Posterior vena cava (tissue), 2 donors: Measurements from ENCODE around the gene CTU1. TPM values are rescaled to one million over a fixed set of nuclear protein-coding genes. Genes with fewer than 3 reads are reported as not detected.

Experiments
- DNase-seq: peaks from one replicate; pipeline ENCODE4 v3.0.0-alpha.2; 2020; ENCODE audit warnings: low spot score
- intact Hi-C, 2 donors: fragments of 100-400 bp; cut with DNase I; formaldehyde crosslinking; loops; one replicate each; pipeline versions ENCODE4 v1.14.1 to v1.14.2; 2022 to 2023
- total RNA-seq, 2 donors: library from RNA; stranded (reverse); fragmentation: NEBNext Ultra II Directional; extraction: Animal tissue kit (Norgen Biotek cat#: 25700); gene quantifications; one replicate each; pipeline ENCODE4 v1.2.1, GENCODE V29; 2021
- donor health status: DM: yes; HTN: yes; CAD: no.
- donor health status: DM: yes; HTN: yes; CAD: no.

Gene CTU1
- total RNA-seq, 2 donors from 2014 or later, result 3.7 to 5.0 TPM

DNA sequence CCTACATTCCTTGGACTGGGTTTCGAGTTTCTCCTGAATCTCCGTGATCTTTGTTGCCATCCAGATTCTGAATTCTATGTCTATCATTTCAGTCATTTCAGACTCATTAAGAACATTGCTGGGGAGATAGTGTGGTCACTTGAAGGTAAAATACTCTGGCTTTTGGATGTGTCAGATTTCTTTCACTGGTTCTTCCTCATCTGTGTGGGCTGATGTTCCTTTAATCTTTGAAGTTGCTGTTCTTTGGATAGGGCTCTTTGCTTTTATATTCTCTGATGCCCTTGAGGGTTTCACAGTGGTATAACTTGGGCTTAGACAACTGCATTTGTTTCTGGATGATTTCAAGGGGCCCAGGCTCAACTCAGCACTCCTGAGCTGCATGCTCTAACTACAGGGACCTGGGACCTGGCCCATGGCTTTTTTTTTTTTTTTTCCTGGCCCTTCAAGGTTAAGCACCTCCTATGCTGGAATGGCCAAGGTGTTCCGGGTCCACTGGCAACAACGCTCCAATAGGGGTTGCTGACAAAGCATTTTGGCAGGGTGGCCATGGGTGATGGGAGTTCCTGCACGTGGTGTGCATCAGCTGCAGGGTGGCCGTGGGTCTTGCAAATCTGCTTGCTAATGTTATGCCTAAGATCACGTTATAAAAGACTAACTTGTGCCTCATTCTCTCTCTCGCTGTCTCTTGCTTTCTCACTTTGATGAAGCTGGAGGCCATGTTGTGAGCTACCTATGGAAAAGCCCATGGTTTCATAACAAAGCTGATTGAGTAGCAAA lies 28.0 kb upstream of the CTU1 start:
- intact Hi-C loops, result no loop called here
- DNase-seq, result peak; percentile 62

DNA sequence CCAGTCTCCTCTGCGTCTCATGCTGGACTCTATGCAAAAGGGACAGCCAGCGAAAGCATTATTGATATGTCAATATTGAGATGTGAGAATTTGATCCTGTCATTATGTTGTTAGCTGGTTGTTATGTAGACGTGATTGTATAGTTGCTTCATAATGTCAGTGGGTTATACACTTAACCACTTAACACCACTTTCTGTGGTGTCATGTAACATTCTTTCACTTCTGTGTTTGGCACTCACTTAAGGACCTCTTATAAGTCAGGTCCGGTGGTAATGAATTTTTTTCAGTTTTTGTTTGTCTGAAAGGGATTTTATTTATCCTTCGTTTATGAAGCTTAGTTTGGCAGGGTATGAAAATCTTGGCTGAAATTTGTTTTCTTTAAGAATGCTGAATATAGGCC lies 26.8 kb upstream of the CTU1 start:
- DNase-seq, result no peak
- intact Hi-C loops, result no loop called here

DNA sequence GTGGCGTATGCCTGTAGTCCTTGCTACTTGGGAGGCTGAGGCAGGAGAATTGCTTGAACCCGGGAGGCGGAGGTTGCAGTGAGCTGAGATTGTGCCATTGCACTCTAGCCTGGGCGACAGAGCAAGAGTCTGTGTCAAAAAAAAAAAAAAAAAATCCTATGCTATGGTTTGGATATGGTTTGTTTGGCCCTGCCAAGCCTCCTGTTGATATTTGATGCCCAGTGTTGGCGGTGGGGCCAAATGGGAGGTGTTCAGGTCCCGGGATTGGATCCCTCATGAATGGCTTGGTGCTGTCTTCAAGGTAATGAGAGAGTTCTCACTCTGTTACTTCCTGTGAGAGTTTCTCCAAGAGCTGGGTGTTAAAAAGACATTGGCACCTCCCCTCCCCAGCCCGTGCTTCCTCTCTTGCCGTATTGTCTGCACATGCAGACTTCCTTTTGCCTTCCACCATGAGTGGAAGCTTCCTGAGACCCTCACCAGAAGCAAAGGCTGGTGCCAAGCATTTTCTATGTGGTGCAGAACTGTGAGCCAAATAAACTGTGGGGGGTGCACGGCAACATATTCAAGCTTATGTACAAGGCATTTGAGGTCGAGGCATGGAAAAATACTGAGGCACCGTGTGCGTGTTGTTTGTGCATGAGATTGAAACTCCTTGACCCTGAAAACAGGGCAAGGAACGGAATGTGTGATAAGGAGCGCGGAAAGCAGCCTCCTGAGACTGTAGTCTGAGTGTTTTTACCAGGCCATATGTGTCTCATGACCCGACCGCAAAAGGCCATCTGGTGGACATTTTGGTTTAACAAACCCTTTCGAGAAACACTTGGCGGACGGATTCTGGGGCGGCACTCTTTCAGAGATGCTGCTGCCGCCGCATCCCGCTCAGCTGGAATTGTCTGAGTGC lies 23.8 kb upstream of the CTU1 start:
- DNase-seq, result peak; percentile 87
- intact Hi-C loops, result no loop called here

DNA sequence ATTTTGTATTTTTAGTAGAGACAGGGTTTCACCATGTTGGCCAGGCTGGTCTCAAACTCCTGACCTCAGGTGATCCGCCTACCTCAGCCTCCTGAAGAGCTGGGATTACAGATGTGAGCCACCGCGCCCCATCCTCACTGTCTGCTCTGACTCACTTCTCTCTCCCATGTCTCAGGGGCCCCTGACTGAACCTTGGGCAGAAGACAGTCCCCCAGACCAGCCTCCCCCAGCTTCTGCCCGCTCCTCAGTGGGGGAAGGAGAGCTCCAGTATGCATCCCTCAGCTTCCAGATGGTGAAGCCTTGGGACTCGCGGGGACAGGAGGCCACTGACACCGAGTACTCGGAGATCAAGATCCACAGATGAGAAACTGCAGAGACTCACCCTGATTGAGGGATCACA lies 21.5 kb upstream of the CTU1 start:
- DNase-seq, result peak; percentile 43
- intact Hi-C loops, result no loop called here

DNA sequence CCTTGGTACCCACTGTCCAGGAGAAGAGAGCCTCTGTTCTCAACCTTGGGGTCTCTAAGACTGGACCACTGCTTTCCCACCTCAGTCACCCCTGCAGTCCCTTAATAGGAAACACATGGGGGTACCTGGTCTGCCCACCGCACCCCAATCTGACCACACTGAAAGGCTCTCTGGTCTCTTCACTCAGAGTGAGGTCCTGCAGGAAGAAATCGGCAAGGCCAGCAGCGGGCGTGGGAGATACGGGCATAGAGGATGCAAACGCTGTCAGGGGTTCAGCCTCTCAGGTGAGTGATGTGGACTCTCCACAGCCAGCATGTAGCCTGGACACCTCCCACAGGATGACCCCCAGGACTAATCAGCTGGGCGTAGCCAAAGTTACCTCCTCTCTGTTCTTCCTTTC lies 20.0 kb upstream of the CTU1 start:
- peak; percentile 62 for DNase-seq

DNA sequence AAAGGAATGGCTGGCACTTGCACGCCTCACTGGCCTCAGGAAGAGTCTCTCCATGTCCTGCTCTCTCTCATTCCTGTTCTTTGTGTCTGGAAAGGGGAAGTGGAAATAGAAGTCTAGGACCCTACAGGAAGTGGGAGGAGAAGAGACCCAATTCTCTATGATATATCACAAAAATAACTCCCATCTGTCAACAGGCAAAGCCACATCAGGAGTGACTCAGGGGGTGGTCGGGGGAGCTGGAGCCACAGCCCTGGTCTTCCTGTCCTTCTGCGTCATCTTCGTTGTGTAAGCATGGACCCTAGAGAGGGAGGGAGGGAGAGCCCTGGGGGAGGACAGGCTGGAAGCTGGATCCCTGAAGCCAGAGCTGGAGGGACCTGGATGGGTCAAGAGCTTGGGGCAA lies 19.5 kb upstream of the CTU1 start:
- peak; percentile 79 for DNase-seq
- intact Hi-C loops, result no loop called here

More for the DNA sequence above, 20.0 kb upstream of the CTU1 start:
- intact Hi-C loops, result no loop called here

DNA sequence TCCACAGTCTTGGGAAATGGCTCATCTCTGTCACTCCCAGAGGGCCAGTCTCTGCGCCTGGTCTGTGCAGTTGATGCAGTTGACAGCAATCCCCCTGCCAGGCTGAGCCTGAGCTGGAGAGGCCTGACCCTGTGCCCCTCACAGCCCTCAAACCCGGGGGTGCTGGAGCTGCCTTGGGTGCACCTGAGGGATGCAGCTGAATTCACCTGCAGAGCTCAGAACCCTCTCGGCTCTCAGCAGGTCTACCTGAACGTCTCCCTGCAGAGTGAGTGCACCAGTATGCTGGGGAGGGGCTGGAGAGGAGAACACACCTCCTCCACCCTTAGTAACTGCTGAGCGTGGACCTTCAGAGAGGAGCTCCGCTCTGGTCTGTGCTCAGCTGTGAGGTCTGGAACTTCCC lies 18.8 kb upstream of the CTU1 start:
- DNase-seq, result peak; percentile 75

DNA sequence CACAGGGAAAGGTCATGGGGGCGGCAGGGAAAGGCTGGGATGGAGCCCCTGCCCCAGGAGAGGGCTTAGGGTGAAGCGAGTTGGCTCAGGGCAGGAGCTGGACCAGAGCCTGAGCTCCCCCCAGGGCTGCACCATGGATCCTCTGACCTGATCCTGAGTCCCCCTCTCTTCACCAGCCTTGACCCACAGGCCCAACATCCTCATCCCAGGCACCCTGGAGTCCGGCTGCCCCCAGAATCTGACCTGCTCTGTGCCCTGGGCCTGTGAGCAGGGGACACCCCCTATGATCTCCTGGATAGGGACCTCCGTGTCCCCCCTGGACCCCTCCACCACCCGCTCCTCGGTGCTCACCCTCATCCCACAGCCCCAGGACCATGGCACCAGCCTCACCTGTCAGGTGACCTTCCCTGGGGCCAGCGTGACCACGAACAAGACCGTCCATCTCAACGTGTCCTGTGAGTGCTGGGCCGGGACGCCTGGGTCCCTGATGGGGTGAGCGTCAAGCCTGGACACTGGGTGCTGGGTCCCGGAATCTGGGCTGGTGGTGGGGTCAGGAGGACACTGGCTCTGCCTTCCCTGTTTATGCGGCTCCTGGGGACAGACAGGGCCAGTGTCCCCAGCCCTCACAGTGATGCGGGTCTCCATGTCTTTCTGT lies 17.3 kb upstream of the CTU1 start:
- intact Hi-C loops, result loop anchor here in 1 of 2 donors (2.0 kb wide), 1 partner anchor 17 kb away; the partner anchor contains the start of gene SIGLEC7

More for the DNA sequence above, 18.8 kb upstream of the CTU1 start:
- intact Hi-C loops, result no loop called here

DNA sequence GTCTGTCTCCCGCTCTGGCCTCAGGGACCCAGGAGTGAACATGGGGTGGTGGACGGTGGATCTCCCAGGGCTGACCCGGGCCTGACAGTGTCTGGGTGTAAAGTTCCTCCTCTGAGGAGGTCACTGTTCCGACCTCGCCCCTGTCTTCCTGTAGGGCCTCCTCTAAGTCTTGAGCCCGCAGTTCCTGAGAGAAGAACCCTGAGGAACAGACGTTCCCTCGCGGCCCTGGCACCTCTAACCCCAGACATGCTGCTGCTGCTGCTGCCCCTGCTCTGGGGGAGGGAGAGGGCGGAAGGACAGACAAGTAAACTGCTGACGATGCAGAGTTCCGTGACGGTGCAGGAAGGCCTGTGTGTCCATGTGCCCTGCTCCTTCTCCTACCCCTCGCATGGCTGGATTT lies 16.5 kb upstream of the CTU1 start, which contains the start of gene SIGLEC9:
Gene SIGLEC9, plus strand, starts transcription at position 178 of the 400 bp plus-strand sequence. Its CDS starts 69 bp downstream, at position 247.
- intact Hi-C loops, result loop anchor here in 1 of 2 donors (2.0 kb wide), 1 partner anchor 18 kb away; the partner anchor contains the start of gene SIGLEC7
- peak; percentile 89 for DNase-seq

More for the DNA sequence above, 17.3 kb upstream of the CTU1 start:
- DNase-seq, result peak; percentile 79

DNA sequence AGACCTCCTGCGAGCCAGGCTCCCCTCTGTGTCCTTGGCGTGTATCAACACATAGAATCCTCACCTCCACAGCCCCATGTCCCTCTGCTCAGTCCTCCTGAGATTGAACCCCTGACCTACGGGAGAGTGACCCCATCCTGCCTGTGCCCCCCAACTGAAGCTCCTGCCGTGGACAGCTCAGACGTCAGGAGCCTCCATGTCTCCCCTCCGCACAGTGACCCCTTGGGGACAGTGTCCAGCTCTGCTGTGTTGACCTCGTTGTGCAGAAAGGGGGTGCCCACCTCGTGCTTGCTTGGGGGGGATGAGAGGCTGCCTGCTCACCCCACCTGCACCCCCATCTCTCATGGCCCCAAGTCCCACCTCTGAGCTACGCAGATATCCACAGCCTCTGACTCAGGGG lies 16.0 kb upstream of the CTU1 start:
- intact Hi-C loops, result loop anchor here in 1 of 2 donors (2.0 kb wide), 1 partner anchor 19 kb away; the partner anchor contains the start of gene SIGLEC7
- DNase-seq, result peak; percentile 50

DNA sequence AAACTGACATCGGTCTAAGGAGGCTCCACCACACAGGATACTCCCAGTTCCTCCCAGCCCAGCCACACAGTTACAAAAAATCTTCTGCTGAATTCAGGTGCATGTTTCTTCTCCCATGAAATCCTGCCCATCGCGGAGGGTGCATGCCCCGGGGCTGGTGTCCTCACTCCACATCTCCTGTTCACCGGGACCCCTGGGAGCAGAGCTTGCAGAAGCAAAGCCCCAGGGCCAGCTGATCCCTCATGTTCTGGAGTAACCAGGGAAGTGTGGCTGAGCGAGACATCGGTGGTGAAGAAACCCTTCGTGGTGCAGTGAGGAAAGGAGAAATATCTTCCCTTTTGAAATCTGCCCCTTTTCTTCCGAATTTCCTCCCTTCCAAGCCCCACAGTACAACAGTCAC lies 15.6 kb upstream of the CTU1 start:
- intact Hi-C loops, result loop anchor here in 1 of 2 donors (2.0 kb wide), 1 partner anchor 19 kb away; the partner anchor contains the start of gene SIGLEC7

DNA sequence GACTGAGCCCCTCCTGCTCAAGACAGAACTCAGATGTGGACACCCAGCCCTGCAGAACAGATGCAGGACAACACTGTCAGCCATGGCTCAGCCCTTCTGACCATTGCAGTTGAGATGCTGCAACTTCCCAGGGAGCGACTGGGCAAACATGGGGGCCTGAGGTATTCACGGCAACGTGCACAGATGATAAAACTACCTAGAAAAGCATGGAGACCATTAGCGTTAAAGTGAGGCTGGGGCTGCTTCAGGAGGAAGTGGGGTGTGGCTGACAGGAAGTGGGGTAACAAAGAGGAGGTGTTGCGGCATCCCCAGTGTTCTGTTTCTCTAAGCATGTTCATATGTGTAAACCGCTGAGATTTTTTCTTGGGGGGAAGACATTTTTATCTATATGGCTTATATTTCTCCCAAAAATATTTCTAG lies 15.2 kb upstream of the CTU1 start:
- intact Hi-C loops, result no loop called here
- peak; percentile 85 for DNase-seq

More for the DNA sequence above, 15.6 kb upstream of the CTU1 start:
- peak; percentile 59 for DNase-seq

DNA sequence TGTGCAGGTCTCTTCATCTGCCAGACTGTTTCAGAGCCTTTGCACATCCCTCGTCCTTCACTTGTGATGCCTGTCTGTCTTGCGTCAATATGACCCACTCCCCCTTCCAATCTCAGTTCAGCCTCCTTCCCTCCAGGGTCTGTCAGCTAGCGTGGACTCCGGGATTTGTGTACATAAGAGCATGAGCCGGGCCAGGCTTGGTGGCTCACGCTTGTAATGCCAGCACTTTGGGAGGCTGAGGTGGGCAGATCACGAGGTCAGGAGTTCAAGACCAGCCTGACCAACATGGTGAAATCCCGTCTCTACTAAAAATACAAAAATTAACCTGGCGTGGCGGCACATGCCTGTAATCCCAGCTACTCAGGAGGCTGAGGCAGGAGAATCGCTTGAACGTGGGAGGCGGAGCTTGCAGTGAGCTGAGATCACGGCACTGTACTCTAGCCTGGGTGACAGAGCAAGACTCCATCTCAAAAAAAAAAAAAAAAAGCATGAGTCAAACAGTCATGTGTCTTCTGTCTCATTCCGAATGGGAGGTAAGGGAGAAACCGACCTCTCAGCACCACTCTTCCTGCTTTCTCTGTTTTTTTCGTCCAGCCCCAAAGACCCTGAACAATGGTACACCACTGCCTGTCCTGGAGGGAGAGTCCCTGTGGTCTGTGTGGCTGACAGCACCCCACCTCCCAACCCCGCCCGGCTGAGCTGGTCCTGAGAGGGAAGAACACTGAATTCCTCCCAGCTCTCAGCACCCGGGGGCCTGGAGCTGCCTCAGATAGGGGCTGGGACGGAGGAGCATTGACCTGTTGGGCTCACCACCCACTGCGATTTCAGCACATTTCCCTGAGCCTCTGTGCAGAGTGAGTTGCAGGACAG lies 14.1 kb upstream of the CTU1 start:
- intact Hi-C loops, result no loop called here
- DNase-seq, result peak; percentile 85

DNA sequence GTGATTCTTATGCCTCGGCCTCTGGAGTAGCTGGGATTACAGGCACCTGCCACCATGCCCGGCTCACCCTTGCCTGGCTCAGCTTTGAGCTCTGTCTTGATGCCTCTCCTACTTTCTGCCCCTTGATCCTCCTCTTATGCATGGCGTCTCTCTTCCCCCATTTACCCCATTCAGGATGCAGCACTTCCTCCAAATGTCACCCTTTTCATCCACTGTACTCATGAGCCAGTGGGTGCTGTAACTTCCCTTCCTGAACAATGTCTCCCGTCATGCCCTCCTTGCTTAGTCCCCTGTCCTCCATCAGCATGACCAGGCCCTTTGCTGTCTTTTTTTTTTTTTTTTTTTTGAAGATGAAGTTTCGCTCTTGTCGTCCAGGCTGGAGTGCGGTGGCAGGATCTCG lies 13.0 kb upstream of the CTU1 start:
- DNase-seq, result peak; percentile 49
- intact Hi-C loops, result no loop called here

DNA sequence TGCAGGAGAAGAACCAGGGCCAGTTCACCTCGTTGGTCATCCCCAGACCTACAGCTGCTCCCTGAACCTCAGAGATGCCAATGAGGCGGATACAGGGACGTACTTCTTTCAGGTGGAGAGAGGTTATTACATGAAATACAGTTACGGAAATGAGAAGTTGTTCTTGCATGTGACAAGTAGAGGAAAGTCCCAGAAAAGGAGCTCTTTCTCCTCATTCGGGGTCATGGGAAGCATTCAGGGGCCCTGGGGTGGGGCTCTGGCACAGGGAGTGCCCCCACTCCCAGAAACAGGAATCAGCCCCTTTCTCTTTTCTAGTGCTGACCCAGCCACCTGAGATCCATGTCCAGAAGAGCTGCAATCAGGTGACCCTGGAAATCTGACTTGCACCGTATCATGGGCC lies 12.0 kb upstream of the CTU1 start:
- peak; percentile 16 for DNase-seq
- intact Hi-C loops, result no loop called here

DNA sequence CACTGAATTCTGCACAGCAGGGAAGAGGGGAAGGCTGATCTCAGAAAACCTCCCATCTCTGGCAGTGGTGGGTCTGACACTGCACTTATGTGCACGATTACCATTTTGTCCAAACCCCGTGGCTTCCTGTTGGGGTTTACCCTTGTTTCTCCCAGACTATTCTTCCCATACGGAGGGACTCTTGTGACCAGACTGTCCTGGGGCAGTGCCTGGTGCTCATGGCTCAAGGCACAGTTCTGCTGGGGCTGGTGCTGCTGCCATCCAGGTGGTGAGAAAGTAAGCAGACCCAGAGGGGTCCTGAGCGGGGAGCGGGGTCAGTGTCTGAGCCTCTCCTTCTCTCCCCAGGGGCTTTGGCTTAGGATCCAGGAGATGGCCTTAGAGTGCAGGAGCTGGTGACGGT lies 11.4 kb upstream of the CTU1 start:
- peak; percentile 64 for DNase-seq
- intact Hi-C loops, result no loop called here

DNA sequence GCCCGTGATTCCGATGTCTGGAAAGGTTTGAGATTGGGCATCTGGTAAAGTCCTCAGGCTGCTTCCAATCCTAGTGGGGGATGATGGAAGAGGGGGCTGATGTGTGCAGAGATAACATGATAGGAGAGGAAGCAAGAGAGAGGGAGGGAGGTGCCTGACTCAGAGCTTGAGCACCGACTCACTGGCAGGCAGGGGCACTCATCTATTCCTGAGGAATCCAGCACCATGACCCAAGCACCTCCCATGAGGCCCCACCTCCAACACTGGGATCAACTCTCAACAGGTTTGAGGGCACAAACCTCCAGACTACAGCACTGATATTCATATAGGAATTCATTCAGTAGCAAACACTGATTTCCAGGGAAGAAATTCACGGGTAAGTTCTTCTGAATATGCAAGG lies 10.9 kb upstream of the CTU1 start:
- intact Hi-C loops, result no loop called here
- DNase-seq, result peak; percentile 34

DNA sequence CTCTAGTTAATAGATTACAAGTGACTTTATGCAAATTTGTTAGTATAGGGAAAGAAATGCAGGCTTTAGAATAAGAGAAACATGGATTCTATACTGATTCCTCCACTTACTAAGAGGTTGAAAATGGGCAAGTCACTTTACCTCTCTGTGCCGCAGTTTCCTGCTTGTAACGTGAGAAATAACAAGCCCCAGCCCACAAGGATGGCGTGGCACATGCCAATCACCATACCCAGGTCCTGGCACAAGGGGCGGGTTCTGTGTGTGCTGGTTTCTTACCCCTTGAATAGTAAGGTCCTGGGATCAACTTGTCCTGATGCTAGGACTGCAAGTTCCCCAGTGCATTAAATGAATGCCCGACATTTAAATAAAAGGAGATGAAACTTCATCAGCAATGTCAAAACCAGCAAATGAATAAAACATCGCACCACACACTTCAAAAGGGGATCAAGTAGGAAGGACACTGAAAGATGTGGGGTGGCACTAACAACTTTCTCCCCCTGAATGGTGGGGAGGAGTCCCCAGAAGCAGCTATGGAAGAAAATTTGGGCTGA lies 8.6 kb upstream of the CTU1 start:
- intact Hi-C loops, result no loop called here
- DNase-seq, result peak; percentile 13
